ENCODE data around the gene NDUFS4.

The NDUFS4 gene

GRCh38 chr5:53712327-53712726 is 151.9 kb downstream of the NDUFS4 start:
- no peak for DNase-seq (ENCODE audit: low read depth)
- H3K4me3 ChIP-seq (ENCODE audit: low read depth, low read length): no peak overlapping the region
- TF ChIP-seq CTCF (IDR thresholded peaks at IDR 0.05; ENCODE audit: control insufficient read depth, extremely low read depth, insufficient read depth): no peak

GRCh38 chr5:53713978-53714666 is 153.7 kb downstream of the NDUFS4 start:
- no peak for TF ChIP-seq CTCF (IDR thresholded peaks at IDR 0.05; ENCODE audit: control insufficient read depth, extremely low read depth, insufficient read depth)
- H3K4me3 ChIP-seq (ENCODE audit: low read depth, low read length): no peak overlapping the region
- DNase-seq (ENCODE audit: low read depth): no peak

- H3K4me3 ChIP-seq (ENCODE audit: low read depth, low read length): no peak overlapping the region
- no peak for TF ChIP-seq CTCF (IDR thresholded peaks at IDR 0.05; ENCODE audit: control insufficient read depth, extremely low read depth, insufficient read depth)
- DNase-seq (ENCODE audit: low read depth): no peak
These were observed 154.2 kb downstream of the NDUFS4 start for GRCh38 chr5:53714667-53715010.

- peak; percentile 98 for DNase-seq (ENCODE audit: low read depth)
- H3K4me3 ChIP-seq (ENCODE audit: low read depth, low read length): no peak overlapping the region
- no peak for TF ChIP-seq CTCF (IDR thresholded peaks at IDR 0.05; ENCODE audit: control insufficient read depth, extremely low read depth, insufficient read depth)
These were observed 165.7 kb downstream of the NDUFS4 start for GRCh38 chr5:53726121-53726520.

GRCh38 chr5:53730943-53731342 is 170.5 kb downstream of the NDUFS4 start:
- DNase-seq (ENCODE audit: low read depth): no peak
- no peak overlapping the region for H3K4me3 ChIP-seq (ENCODE audit: low read depth, low read length)
- TF ChIP-seq CTCF (IDR thresholded peaks at IDR 0.05; ENCODE audit: control insufficient read depth, extremely low read depth, insufficient read depth): no peak
